OCI-LY1 (cell line): ENCODE measurements around the gene JAKMIP1.

Experiments used
- EZH2 ChIP-seq: fragments of 200-600 bp; sonication (generic), shearing (Covaris generic); IDR thresholded peaks from 2 replicates; pipeline ENCODE4 v1.8.0; 2017; ENCODE audit warnings: borderline replicate concordance, mixed run types, mild to moderate bottlenecking, antibody characterized with exemption, low read length, moderate library complexity, mixed read lengths
- TF ChIP-seq, protein P1 (sequence below): fragments of 200-600 bp; sonication (generic), shearing (Covaris generic); IDR thresholded peaks from 2 replicates; pipeline ENCODE4 v1.5.1; 2017; ENCODE audit warnings: mild to moderate bottlenecking, antibody characterized with exemption, low read length, moderate library complexity, mixed read lengths

DNA sequence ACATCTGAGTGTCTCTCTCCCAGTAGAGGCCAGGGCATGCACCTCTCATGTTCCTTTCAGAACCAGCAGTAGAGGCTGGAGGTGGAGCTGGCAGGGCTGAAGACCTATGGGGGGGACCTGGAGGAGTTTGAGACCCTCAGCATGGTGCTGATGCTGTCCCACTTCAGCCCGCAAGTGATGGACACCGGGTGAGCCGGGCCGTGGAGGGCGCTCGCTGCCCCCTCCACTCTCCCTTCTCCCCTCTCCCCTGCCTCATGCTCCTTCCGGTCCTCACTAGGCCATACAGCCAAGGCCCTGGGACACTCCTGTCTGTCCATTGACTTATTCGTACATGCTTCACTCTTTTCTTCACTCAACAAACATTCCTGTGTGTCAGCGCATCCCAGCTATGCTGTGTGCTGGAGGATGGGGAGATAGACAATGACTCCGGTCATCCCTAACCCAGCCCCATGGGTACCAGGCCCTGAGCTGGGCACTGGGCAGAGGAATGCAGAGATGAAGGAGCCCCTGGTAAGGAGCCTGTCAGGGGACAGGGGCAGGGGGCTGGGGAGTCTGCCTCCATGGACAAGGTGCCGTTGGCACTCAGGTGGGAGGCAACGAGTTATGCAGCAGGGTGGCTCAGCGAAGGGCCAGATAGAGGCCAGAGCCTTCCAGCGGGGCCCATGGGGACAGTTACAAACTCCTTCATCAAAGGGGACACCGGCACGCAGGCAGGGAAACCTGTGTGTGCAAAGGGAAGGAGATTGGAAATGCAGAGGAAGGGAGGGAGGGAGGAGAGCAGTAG is 40.9 kb upstream of the JAKMIP1 start:
- TF ChIP-seq, protein P1, sequence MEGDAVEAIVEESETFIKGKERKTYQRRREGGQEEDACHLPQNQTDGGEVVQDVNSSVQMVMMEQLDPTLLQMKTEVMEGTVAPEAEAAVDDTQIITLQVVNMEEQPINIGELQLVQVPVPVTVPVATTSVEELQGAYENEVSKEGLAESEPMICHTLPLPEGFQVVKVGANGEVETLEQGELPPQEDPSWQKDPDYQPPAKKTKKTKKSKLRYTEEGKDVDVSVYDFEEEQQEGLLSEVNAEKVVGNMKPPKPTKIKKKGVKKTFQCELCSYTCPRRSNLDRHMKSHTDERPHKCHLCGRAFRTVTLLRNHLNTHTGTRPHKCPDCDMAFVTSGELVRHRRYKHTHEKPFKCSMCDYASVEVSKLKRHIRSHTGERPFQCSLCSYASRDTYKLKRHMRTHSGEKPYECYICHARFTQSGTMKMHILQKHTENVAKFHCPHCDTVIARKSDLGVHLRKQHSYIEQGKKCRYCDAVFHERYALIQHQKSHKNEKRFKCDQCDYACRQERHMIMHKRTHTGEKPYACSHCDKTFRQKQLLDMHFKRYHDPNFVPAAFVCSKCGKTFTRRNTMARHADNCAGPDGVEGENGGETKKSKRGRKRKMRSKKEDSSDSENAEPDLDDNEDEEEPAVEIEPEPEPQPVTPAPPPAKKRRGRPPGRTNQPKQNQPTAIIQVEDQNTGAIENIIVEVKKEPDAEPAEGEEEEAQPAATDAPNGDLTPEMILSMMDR: no peak
- TF ChIP-seq EZH2: no peak
